ENCODE data around the gene PRMT1. TPM values are rescaled to one million over a fixed set of nuclear protein-coding genes. Genes with fewer than 3 reads are reported as not detected.

Gene PRMT1
- total and polyA plus RNA-seq, 2 experiments from 2014 or later: 431 to 494 TPM

GRCh38 chr19:49635530-49636232 is 41.4 kb upstream of the PRMT1 start:
- H3K4me3 ChIP-seq: no peak overlapping the region
- peak overlapping the region; percentile 43 for H3K27ac ChIP-seq
- no peaks in the 10 kb centered on the region for H3K36me3 ChIP-seq
- peaks cover 12% of the 10 kb centered on the region for H3K4me1 ChIP-seq (ENCODE audit: low read depth)
- H3K27me3 ChIP-seq: no peaks in the 10 kb centered on the region
- TF ChIP-seq, protein P1, sequence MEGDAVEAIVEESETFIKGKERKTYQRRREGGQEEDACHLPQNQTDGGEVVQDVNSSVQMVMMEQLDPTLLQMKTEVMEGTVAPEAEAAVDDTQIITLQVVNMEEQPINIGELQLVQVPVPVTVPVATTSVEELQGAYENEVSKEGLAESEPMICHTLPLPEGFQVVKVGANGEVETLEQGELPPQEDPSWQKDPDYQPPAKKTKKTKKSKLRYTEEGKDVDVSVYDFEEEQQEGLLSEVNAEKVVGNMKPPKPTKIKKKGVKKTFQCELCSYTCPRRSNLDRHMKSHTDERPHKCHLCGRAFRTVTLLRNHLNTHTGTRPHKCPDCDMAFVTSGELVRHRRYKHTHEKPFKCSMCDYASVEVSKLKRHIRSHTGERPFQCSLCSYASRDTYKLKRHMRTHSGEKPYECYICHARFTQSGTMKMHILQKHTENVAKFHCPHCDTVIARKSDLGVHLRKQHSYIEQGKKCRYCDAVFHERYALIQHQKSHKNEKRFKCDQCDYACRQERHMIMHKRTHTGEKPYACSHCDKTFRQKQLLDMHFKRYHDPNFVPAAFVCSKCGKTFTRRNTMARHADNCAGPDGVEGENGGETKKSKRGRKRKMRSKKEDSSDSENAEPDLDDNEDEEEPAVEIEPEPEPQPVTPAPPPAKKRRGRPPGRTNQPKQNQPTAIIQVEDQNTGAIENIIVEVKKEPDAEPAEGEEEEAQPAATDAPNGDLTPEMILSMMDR (IDR thresholded peaks at IDR 0.05; ENCODE audit: low read depth, low read length): peak; percentile 7
- no peak for DNase-seq (ENCODE audit: low read depth in 1 of 2, low spot score in 1 of 2)
- no peaks in the 10 kb centered on the region for H3K9me3 ChIP-seq (ENCODE audit: low read depth)

- peaks cover 19% of the 10 kb centered on the region for H3K4me1 ChIP-seq (ENCODE audit: low read depth)
- H3K27me3 ChIP-seq: no peaks in the 10 kb centered on the region
- no peak overlapping the region for H3K4me3 ChIP-seq
- TF ChIP-seq, protein P1 (IDR thresholded peaks at IDR 0.05; ENCODE audit: low read depth, low read length): no peak
- no peak for DNase-seq (ENCODE audit: low read depth in 1 of 2, low spot score in 1 of 2)
- no peaks in the 10 kb centered on the region for H3K36me3 ChIP-seq
- no peaks in the 10 kb centered on the region for H3K9me3 ChIP-seq (ENCODE audit: low read depth)
- H3K27ac ChIP-seq: no peak overlapping the region
Measured at GRCh38 chr19:49636233-49636932, 40.7 kb upstream of the PRMT1 start.

DNA sequence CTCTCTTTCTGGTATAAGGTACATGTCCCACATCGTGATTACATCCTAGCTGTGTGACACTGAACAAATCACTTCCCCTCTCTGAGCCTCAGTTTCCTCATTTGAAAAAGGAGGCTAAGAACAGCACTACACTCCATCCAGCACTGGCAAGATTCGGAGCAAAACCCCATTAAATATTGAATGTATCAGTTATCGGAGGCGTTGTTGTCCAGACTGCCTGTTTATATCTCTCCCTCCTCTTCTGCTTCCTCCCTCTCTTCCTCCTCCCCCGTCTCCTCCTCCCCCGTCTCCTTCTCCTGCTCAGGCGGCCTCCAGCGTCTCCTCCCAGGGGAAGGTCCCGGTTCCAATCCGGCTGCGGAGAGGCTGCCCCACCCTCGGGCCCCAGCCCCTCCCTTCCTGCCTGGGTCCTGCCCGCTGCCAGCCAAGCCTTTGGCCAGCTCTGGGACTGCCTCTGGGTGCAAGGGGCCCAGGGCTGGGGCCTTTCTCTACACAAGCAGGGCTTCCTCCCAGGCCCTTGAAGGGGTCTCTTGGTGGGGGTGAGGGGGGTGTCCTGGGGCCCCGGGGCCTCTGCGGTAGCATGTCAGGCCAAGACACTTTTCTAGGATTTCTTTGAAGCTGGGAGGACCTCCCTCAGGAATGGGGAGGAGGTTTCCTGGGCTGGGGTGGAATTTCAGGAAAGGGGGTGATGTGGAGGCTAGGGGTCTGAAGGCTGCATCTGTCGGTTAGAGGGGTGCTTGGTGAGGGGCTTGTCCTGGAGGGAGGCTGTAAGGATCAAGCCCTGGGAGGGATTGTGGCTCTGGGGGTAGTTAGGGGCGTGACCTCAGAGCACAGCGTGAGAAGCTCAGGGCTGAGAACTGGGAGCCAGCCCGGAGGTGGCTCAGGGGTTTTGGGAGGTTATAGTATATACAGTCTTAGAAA is 39.0 kb upstream of the PRMT1 start:
- no peak overlapping the region for H3K4me3 ChIP-seq
- no peaks in the 10 kb centered on the region for H3K36me3 ChIP-seq
- no peaks in the 10 kb centered on the region for H3K9me3 ChIP-seq (ENCODE audit: low read depth)
- TF ChIP-seq, protein P1 (IDR thresholded peaks at IDR 0.05; ENCODE audit: low read depth, low read length): no peak
- H3K4me1 ChIP-seq (ENCODE audit: low read depth): peaks cover 24% of the 10 kb centered on the region
- no peaks in the 10 kb centered on the region for H3K27me3 ChIP-seq
- H3K27ac ChIP-seq: no peak overlapping the region
- peak; percentile 23 to 91 for DNase-seq (ENCODE audit: low read depth in 1 of 2, low spot score in 1 of 2)

DNA sequence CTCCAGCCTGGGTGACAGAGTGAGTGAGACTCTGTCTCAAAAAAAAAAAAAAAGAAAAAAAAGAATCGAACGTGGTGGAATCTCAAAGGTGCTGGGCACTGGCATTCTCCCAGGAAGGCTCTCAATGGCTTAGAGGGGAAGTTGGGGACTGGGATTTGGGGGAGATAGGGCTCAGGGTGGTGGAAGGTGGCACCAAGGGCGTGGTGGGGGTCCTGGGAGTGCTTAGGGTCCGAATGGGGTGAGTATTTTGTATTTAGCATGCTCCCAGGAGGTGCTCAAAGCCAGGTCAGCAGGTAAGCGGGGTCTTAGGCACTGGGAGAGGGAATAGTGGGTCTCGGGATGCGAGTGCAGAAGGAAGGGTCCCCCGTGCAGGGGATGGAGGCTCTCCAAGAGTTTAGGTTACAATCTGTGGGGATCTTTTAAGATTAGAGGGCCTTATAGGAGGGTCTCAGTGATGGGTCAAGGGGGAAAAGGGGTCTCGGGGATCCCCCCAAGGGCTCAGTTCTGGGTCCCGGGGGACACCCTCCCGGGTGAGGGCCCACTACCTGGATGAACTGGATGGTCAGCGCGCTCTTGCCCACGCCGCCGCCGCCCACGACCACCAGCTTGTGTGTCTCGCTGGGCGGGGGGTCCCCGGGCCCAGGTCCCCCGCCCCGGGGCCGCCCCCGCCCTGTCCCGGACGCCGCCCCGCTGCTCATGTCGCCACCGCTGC is 37.5 kb upstream of the PRMT1 start:
- Histone ChIP-seq H3K9me3 (ENCODE audit: low read depth) (no peaks in the 10 kb centered on the region), H3K4me3 (peak overlapping the region; percentile 61), H3K27ac (peak overlapping the region; percentile 12), H3K4me1 (ENCODE audit: low read depth) (peaks cover 29% of the 10 kb centered on the region), H3K27me3 (no peaks in the 10 kb centered on the region), H3K36me3 (no peaks in the 10 kb centered on the region)
- no peak for DNase-seq (ENCODE audit: low read depth in 1 of 2, low spot score in 1 of 2)
- TF ChIP-seq, protein P1 (IDR thresholded peaks at IDR 0.05; ENCODE audit: low read depth, low read length): no peak
